ENCODE data around the gene PRUNE1.

DNA sequence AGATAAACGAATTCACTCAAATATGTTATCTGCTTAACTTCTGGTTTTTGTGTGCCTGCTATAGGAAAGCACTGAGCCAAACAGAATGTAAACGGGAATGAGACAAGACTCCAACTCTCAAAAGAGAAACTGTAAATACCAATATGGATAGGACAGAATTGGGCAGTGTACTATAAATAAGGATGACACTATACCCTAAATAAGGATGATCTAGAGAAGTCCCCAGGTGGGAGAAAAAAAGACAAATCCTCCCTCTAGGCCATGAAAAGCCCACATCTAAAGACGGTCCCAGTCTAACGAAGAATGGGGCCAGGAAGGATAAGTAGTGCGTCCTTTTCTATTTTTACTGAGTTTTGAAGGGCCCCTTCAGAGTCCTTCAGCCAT lies 60.8 kb downstream of the PRUNE1 start:
- TF ChIP-seq, protein P1, sequence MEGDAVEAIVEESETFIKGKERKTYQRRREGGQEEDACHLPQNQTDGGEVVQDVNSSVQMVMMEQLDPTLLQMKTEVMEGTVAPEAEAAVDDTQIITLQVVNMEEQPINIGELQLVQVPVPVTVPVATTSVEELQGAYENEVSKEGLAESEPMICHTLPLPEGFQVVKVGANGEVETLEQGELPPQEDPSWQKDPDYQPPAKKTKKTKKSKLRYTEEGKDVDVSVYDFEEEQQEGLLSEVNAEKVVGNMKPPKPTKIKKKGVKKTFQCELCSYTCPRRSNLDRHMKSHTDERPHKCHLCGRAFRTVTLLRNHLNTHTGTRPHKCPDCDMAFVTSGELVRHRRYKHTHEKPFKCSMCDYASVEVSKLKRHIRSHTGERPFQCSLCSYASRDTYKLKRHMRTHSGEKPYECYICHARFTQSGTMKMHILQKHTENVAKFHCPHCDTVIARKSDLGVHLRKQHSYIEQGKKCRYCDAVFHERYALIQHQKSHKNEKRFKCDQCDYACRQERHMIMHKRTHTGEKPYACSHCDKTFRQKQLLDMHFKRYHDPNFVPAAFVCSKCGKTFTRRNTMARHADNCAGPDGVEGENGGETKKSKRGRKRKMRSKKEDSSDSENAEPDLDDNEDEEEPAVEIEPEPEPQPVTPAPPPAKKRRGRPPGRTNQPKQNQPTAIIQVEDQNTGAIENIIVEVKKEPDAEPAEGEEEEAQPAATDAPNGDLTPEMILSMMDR (conservative IDR thresholded peaks at IDR 0.05), result no peak
- no peak for TF ChIP-seq EZH2 (IDR thresholded peaks at IDR 0.05; ENCODE audit: low read depth)
